Activated T-cell treated with anti-CD3 and anti-CD28 coated beads, Interleukin-2, amount 50 U/mL, for 48 hours (primary cell): ENCODE measurements around the gene CTDSP2.
A peak's percentile ranks its signal among the peaks of the same experiment; 100 is the strongest.

ENCODE experiments used
- DNase-seq, 2 experiments: peaks; one replicate each; pipeline ENCODE4 v3.0.0-alpha.2; 2020

CTDSP2 gene

DNA sequence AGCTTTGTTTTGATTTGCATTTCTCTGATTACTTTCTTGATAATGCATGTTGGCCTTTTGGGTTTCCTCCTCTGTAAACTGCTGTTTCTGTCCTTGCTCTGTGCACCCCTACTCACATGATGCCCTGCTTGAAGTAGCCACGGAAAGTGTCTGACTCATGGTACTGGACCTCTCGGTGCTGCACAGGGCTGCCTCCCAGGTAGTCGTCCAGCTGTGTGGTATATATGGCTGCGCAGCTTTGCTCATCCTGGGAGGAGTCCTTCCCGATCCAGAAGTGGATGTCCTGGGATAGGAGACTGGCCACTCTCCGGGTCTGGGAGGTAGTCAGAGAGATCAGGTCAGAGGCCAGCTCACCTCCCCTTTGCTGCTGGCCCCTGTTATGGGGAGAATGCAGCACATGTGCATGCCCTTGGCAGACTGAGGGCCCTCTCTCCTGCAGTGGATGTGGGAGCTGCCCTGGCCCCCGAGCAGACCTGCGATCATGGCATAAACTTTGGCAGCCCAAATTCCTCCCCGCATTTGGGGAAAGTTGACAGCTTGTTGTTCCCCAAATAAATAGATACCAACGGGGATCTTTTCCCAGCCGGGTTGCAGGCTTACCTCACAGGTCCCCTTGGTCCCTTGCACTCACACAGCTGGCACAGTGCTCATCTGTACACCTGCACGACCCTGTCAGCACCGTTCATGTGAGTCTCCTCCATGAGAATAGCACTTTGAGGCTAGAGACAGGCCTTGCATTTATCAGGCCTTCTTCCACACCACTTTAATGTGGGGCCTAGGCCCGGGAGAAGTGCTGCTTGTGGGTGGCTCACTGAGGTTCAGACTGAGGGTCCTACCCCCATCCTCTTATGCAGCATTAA, 33.2 kb downstream of the CTDSP2 start:
- DNase-seq: no peak

GRCh38 chr12:57811028-57811755, 35.3 kb downstream of the CTDSP2 start:
- DNase-seq: no peak

DNA sequence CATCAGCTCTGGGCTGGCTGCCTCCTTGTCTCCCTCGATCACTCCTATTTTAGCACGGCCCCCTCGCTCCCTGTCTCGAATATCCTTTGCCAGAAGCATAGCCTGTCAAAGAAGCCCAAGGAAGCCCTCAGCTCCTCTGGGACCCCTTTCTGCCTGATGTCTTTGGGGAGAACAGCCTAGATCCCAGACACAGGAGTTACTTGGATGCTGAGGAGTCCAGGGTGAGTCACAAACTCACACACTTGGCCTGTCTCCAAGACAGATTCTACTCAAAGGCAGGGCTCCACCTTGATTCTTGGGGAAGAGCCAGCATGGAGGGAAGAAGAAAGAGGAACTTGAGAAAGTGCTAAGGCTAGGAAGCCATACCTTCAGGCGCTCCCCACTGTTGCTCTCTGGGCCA, 36.1 kb downstream of the CTDSP2 start:
- no peak for DNase-seq

- DNase-seq: no peak
Measured at GRCh38 chr12:57809425-57809824, 37.1 kb downstream of the CTDSP2 start.

DNA sequence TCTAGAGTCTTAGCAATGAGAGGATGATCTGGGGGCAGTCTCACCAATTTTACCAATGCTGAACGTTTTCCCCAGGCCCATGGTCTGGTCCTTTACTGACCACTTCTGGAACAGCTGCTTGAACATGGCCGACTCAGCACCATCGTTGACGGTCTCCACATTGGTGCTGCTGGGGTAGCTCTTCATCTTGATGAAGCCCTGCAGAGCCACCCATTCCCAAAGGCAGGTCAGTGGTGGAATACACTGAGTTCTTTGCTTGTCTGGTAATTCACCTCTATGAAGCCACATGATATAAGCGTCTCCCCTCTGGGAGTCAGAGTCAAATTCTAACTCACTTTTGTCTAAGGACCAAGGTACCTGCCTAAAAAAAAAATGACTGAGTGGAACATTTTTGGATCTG, 38.2 kb downstream of the CTDSP2 start:
- DNase-seq: no peak

- DNase-seq: no peak
Measured at GRCh38 chr12:57807285-57807684, 39.2 kb downstream of the CTDSP2 start.

DNA sequence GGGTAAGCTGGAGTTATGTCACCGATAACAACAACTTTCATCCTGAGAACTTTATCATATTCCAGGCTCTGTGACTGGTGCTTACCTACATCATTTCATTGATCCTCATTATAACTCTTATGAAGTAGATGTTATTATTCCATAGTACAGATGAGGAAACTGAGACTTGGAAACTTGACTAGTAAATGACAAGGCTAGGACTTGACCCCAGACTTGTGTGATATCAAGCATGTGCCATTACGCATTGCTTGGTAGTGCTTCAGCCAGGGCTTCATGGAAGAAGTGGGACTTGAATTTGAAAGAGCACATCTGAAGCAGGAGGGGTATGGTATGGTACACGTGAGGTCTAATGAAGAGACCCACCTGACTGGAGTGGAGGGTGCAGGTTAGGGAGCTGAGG, 39.9 kb downstream of the CTDSP2 start:
- no peak for DNase-seq

GRCh38 chr12:57803319-57803893, 43.1 kb downstream of the CTDSP2 start:
- peak; percentile 46 to 47 for DNase-seq

DNA sequence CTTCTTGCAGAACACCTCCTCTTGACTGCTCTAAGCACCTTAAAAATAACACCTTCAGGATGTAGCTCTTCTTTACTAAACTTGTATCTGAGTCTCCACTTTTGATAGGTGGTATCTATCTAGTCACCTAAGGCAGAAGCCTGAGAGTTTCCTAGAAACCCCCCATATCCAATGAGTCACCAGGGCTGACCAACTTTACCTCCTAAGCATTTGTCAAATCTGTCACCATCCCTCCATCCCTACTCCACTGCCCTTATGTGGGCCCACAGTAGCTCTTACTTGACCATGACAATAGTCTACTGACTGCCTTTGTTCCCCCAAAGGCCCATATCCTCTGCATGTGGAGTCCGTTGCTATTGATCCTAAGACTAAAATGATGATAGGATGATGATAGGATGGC, 43.9 kb downstream of the CTDSP2 start:
- no peak for DNase-seq

- DNase-seq: no peak
Measured at GRCh38 chr12:57800965-57801364, 45.6 kb downstream of the CTDSP2 start.

GRCh38 chr12:57797933-57798332, 48.6 kb downstream of the CTDSP2 start:
- no peak for DNase-seq

DNA sequence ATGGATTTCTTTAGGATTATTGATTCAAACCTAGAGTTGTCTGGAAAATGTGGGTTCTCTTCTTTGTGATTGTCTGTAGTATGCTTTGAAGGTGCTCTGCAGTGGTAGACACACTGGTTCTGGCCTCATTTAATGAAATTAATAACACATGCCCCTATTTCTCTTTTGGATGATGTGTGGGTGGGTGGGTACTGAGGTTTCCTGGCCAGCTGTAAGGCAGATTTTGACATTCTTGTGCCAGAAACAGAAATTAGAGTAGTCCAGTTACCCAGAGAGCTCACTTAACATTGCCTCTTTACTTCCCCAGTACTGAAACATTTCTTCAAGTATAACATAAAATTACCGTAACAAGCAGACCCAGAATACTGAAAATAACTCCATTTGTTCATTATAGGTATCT, 49.5 kb downstream of the CTDSP2 start:
- no peak for DNase-seq

GRCh38 chr12:57795354-57795753, 51.2 kb downstream of the CTDSP2 start:
- no peak for DNase-seq

GRCh38 chr12:57793920-57794319, 52.6 kb downstream of the CTDSP2 start:
- no peak for DNase-seq

GRCh38 chr12:57783861-57784260, 62.7 kb downstream of the CTDSP2 start:
- DNase-seq: no peak

- no peak for DNase-seq
Measured at GRCh38 chr12:57783466-57783801, 63.1 kb downstream of the CTDSP2 start.

DNA sequence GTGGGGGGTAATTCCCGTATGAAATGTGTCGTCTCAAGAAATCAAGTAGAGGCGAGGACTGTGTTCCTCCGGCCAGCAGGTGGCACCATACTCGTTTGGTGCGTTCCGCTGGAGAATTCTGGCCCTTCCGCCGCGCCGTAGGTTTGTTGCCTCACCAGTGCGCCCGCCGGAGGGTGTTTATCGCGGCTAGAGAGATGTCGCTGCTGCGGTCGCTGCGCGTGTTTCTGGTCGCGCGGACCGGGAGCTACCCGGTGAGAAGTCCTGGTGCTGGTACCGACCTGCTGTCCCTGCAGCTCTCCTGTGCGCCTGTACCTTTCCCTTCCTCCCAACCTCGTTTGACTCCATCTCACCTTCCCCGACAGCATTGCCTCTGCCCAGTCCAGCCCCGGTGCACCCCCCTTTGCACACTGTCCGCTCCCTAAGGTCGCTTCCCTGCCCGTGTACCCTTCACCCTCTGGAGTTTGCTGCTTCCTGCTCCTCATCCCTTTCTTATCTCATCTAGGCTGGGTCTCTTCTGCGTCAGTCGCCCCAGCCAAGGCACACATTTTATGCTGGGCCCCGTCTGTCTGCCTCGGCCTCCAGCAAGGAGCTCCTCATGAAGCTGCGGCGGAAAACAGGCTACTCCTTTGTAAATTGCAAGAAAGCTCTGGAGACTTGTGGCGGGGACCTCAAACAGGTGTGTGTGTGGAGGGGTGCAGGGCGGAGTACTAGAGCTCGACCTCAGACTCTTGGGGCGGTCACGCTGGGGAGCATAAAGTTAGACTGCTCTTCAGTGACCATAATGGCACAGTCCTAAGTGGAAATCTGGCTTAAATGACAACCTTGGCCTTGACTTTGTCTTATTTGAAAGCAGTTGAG, 63.7 kb downstream of the CTDSP2 start, which contains the start of gene TSFM:
Gene TSFM, plus strand, starts transcription at position 180 of the 858 bp plus-strand sequence. Its CDS starts 15 bp downstream, at position 195.
- peak; percentile 98 to 99 for DNase-seq

GRCh38 chr12:57782243-57782607, 64.3 kb downstream of the CTDSP2 start:
- DNase-seq: no peak

- DNase-seq: no peak
Measured at GRCh38 chr12:57781801-57782200, 64.7 kb downstream of the CTDSP2 start.

- no peak for DNase-seq
Measured at GRCh38 chr12:57781244-57781643, 65.3 kb downstream of the CTDSP2 start.

DNA sequence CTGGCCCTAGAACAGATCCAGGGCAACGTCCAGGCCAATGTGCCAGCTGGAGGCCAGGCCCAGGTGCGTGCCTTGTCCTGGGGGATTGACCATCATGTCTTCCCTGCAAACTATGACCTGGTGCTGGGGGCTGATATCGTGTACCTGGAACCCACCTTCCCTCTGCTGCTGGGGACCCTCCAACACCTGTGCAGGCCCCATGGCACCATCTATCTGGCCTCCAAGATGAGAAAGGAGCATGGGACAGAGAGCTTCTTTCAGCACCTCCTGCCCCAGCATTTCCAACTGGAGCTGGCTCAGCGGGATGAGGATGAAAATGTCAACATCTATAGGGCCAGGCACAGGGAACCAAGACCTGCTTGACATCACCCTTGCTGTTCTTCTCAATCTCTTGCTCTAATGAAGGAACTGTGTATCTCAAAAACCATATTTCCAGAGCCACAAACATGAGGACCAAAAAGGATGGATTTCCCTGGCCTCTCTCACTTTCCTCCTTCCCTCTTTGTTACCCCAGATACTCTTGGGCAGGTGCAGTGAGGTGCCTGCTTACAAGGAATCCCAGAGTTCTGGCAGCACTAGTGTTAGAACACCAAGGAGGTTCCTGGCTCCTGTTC, 66.1 kb downstream of the CTDSP2 start:
- DNase-seq: no peak

DNA sequence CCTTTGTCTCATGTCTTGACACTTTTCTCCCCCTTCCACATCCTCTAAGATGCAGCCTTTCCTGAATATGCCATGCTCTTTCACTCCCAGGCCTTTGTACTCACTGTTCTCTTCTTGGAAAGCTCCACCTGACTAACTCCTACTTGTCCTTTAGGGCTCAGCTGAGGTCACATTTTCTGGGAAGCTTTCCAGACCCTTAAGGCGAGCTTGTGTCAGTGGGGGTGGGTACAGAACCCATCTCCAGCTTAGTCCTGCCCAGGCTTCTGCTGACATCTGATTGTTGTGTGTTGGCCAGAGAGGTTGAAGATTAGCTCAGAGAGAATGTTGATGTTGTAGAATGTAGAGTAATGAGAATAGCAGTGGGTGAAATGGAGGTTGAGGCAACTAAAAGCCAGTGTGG, 66.8 kb downstream of the CTDSP2 start:
- DNase-seq: no peak

GRCh38 chr12:57777911-57778310, 68.6 kb downstream of the CTDSP2 start:
- no peak for DNase-seq
